Ureter (tissue), 1 donor: ENCODE results near the gene WAC. TPM values are rescaled to one million over a fixed set of nuclear protein-coding genes. Genes with fewer than 3 reads are reported as not detected.
"Not testable (repeated sequence)": the region's sequence is repeated elsewhere in the genome, so short reads cannot be mapped to it uniquely, and the experiment has no call there.

Experiments used
- DNase-seq: peaks from one replicate; pipeline ENCODE4 v3.0.0-alpha.2; 2020; ENCODE audit warnings: low spot score
- total RNA-seq: library from RNA; stranded (reverse); gene quantifications from one replicate; pipeline ENCODE4 v1.2.4, GENCODE V29; 2023
- donor health status: DM: yes; HTN: yes; CAD: no.

The WAC gene
- total RNA-seq, 1 donor from 2014 or later = 126 TPM

DNA sequence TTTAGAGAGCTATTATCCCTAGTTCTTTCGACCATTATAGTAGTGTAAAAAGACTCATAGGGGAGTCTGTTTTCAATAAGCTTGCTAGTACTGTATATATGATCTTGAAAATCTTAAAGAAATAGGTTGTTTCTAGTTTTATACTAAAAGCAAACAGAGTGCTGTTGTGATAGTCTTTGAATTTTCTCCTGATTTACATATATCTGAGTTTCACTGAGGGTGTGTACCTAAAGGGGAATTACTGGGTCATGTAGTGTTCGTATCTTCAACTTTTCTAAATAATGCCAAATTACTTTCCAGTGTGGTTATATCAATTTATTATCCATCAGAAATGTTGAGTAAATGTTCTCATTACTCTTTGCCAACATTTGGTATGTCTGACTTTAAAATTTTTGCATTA, 73.7 kb downstream of the WAC start:
- DNase-seq = no peak

- DNase-seq = not testable (repeated sequence)
Observed at GRCh38 chr10:28609636-28610035, 76.7 kb downstream of the WAC start.

- no peak for DNase-seq
Observed at GRCh38 chr10:28612877-28613276, 80.0 kb downstream of the WAC start.

- DNase-seq = no peak
Observed at GRCh38 chr10:28616514-28616913, 83.6 kb downstream of the WAC start.

- no peak for DNase-seq
Observed at GRCh38 chr10:28619455-28619854, 86.5 kb downstream of the WAC start.

DNA sequence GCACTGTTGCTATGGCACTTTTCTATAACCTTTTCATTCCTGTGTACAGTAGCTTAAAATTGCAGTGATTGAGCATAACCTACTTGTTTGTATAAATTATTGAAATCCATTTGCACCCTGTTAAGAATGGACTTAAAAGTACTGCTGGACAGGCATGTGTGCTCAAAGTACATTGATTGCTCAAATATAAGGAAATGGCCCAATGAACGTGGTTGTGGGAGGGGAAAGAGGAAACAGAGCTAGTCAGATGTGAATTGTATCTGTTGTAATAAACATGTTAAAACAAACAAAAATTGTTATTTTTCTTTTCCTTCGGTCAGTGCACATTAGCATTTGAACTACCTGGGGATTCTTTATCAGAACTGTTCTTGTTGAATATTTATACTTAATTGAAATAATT, 87.3 kb downstream of the WAC start:
- no peak for DNase-seq

DNA sequence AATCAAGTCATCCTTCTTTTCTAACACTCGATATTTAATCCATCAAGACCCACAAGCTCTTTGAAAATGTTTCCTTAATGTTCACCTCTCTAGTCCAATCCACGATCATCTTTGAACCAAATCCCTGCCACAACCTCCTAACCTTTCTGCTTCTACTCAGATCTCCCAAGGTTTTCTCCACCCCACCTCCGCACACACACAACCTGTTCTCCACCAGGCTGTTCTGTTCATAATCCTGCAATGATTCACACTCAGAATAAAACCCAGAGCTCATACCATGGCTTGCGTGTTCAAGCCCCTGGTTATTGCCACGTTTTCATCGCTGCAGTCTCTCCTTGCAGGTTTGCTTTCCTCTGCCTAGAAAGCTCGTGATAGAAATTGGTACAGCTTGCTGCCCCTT, 90.6 kb downstream of the WAC start:
- DNase-seq = no peak

DNA sequence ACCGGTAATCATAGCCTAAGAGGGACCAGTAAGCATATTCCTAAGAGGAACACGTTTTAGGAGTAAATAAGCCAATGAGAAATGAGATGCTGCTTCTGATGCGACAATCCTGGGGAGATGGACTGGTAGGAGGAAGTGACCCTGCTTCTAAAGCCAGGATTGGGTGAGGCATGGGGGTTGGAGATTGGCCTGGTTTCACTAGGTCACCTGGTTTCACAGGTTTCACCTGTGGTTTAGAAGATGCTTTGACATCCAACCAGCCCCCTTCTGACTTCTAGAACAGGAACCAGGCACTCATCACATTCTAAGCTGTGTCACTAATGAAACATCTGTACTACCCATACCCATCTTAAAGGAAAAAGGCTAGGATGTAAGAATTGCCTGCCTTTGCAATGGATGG, 91.4 kb downstream of the WAC start:
- no peak for DNase-seq

- DNase-seq = no peak
Observed at GRCh38 chr10:28627102-28627501, 94.2 kb downstream of the WAC start.

- DNase-seq = peak; percentile 80
Observed at GRCh38 chr10:28628184-28628893, 95.4 kb downstream of the WAC start.

DNA sequence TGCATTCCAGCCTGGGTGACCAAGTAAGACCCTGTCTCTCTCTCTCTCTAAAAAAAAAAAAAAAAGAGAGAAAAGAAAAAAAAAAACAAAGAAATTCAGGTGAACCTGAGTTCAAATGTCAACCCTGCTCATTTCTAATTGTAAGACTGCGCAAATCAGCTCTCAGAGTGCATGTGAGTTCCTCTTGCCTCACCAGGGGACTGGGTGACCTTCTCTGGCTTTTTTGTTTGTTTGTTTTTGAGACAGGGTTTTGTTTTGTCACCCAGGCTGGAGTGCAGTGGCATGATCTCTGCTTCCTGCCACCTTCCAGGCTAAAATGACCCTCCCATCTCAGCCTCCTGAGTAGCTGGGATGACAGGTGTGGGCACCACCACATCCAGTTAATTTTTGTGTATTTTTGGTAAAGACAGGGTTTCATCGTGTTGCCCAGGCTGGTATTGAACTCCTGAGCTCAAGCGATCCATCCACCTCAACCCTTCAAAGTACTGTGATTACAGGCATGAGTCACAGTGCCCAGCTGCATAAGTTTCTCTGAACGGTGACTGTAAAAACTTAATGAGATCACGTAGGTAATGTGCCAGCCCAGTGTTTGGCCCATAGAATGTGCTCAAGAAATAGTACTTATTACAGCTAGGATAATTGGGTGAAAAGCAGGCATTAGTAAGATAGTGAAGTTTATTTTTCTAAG, 99.1 kb downstream of the WAC start:
- no peak for DNase-seq

DNA sequence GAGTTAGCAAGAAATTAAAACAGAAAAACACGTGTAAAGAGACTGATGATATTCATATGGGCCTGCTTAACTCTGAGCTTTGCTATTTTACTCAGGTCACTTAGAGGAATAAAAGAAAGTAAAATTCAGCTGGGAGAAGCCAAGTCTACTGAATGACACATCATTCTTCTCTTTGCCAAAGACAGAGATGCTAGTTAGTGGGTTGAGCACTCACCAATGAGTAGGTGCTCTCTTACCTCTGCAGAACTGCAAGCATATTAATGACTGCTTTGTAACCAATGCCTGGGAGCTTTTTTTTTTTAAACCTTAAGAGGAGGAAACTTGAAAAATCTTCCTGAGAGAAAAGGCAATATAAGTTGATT, 99.6 kb downstream of the WAC start:
- no peak for DNase-seq

- no peak for DNase-seq
Observed at GRCh38 chr10:28633750-28634149, 100.8 kb downstream of the WAC start.

DNA sequence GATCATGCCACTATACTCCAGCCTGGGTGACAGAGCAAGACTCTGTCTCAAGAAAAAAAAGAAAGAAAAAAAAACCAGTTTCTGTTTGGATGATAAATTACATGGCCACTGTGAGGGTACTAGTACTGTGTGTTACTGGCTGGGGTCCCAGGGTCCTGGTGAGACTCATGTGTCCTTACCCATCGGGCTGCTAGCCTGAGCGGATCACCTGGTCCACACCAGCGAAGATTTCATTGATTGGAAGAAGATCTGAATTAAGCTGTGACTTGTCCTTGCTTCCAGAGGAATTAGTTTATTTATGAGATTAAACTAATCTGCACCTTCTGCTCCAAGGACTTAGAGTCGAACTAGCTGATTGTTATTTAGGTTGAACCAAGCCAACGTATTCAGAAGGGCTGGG, 104.4 kb downstream of the WAC start:
- DNase-seq = no peak

DNA sequence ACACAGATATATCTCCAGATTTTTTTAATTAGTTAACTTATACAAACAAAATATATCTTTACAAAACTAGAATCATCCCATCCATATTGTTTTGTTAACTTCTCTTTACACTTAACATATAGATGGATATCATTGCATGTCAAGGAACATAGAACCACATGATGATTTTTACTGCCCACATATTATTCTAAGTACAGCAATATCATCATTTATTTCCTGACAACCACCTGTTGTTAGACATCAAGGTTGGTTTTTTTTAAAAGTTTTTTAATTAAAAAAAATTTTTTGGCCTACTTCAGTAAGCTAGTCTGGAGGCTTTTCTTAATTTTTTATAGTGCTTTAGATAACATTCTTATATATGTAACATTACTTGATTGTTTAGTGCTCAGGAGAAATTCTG, 105.5 kb downstream of the WAC start:
- DNase-seq = no peak

DNA sequence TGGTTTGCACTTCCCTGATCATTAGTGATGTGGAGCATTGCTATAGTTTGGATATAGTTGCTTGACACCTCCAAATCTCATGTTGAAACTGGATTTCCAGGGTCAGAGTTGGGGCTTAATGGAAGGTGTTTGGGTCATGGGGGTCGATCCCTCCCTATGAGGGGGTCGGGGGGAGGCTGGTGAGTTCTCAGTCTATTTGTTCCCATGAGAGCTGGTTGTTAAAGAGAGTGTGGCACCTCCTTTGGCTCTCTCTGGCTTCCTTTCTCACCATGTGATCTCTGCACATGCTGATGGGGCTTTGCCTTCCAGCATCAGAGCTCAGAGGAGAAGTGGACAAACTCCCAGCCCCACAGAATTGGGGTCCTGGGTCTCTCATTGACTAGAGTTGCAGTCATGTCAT, 107.6 kb downstream of the WAC start:
- no peak for DNase-seq

GRCh38 chr10:28644647-28645046, 111.7 kb downstream of the WAC start:
- DNase-seq = no peak

GRCh38 chr10:28652106-28652505, 119.2 kb downstream of the WAC start:
- no peak for DNase-seq

- no peak for DNase-seq
Observed at GRCh38 chr10:28652703-28653102, 119.8 kb downstream of the WAC start.

DNA sequence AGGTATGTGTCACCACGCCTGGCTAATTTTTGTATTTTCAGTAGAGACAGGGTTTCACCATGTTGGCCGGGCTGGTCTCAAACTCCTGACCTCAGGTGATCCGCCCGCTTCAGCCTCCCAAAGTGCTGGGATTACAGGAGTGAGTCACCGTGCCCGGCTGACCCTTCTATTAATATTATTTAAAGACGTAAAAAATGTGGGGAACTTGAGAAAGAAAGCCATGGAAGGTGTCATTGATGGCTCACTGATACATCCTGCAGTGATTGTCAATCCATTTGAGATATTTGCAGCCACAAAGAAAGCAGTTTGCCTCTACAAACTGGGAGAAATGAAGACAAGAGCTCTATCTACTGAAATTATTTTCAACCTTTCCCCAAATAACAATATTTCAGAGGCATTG, 125.9 kb downstream of the WAC start:
- DNase-seq = not testable (repeated sequence)

DNA sequence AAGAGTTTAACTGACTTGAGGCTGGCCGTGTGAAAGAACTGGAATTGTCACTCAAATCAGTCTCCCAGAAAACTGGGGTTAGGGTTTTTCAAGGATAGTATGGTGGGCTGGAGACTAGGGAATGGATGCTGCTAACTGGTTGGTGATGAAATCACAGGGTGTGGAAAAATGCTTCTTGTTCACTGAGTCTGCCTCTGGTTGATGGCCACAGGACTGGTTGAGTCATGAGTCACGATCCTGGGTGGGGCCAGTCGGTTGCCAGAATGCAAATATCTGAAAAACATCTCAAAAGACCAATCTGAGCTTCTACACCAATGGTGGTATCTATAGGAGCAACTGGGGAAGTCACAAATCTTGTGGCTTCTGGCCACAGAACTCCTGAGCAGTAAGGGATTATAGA, 128.1 kb downstream of the WAC start:
- DNase-seq = no peak

GRCh38 chr10:28663576-28664368, 130.9 kb downstream of the WAC start:
- DNase-seq = peak; percentile 85

- no peak for DNase-seq
Observed at GRCh38 chr10:28664369-28664740, 131.4 kb downstream of the WAC start.
